ENCODE data around the gene CENPA.

DNA sequence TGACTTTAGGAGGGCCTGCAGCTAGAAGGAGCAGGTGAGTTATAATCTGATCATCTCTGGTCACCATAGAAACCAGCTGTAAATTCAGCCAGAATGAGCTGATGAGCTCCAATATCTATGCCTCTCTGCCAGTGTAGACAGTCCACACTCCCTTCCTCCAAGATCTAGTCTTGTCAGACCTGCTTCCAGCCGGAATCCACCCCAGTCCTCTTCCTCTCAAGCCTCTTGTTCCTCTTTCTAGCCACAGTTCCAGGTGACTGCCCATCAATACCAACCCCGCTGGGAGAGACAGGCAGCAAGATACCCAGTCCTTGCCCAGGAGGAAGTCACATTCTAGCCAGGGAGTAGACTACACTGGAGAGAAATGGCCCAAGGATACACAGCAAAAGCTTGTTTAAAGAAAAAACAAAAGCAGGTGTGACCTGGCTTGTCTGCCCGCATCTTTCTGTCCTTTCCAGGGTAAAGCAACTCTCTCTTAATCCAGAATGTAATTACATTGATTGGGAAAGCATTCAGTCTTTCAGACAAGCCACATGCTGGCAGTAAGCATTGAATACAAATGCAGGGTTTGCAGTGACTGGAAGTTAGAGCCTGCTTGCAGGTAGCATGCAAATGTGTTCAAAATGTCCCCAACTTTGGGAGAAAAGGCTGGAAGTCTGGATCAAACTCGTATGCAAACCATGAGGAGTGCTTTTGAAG is 30.7 kb upstream of the CENPA start:
- TF ChIP-seq, protein P1, sequence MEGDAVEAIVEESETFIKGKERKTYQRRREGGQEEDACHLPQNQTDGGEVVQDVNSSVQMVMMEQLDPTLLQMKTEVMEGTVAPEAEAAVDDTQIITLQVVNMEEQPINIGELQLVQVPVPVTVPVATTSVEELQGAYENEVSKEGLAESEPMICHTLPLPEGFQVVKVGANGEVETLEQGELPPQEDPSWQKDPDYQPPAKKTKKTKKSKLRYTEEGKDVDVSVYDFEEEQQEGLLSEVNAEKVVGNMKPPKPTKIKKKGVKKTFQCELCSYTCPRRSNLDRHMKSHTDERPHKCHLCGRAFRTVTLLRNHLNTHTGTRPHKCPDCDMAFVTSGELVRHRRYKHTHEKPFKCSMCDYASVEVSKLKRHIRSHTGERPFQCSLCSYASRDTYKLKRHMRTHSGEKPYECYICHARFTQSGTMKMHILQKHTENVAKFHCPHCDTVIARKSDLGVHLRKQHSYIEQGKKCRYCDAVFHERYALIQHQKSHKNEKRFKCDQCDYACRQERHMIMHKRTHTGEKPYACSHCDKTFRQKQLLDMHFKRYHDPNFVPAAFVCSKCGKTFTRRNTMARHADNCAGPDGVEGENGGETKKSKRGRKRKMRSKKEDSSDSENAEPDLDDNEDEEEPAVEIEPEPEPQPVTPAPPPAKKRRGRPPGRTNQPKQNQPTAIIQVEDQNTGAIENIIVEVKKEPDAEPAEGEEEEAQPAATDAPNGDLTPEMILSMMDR (IDR thresholded peaks at IDR 0.05 in 8 of 11, conservative IDR thresholded peaks at IDR 0.05 in 3 of 11): no peak
- no peak for TF ChIP-seq POLR2A (IDR thresholded peaks at IDR 0.05)
